K562 (cell line): Measurements from ENCODE around the gene ALG8. TPM values are rescaled to one million over a fixed set of nuclear protein-coding genes. Genes with fewer than 3 reads are reported as not detected.

ENCODE experiments used
- ATAC-seq: fragments of 200-7000 bp; cut with Tn5 transposase; 3 replicates; pipeline ENCODE4 v1.9.1; 2020; ENCODE audit warnings: moderate library complexity
- BruUV-seq: library from RNA; stranded (reverse); fragments of 400-500 nt; replicated peaks from 2 replicates; lab custom pipeline; 2021; lab: Mats Ljungman, UMichigan
- CTCF ChIA-PET: fragments of 300-600 bp; formaldehyde crosslinking; extraction: SDS; loops from one replicate; lab custom pipeline; 2021; ENCODE audit warnings: low intra/inter-chr PET ratio; lab: Yijun Ruan, JAX
- POLR2A ChIA-PET: fragments of 300-600, 350-650 bp; sonication (Branson Sonifier 250); formaldehyde crosslinking; extraction: SDS; loops from one replicate; lab custom pipeline; 2021; ENCODE audit warnings: antibody characterized with exemption, inconsistent platforms; lab: Yijun Ruan, JAX
- DNase-seq, 4 experiments: peaks; one replicate each; pipeline versions ENCODE4 v3.0.0 to v3.0.0-alpha.2; 2011 to 2018; ENCODE audit warnings: low spot score in 3 of 4, mixed read lengths in 3 of 4; ENCODE audit errors: extremely low read depth in 1 of 4
- FAIRE-seq: peaks from 2 replicates; lab custom pipeline; 2011; peaks lifted over from hg19 to GRCh38; lab: Jason Lieb, UNC
- H2AFZ ChIP-seq: 2 replicates; pipeline ENCODE4 v1.6.0; 2011; ENCODE audit warnings: low read depth, low read length, control low read depth, inconsistent platforms
- H3K27ac ChIP-seq: fragments of 200-600 bp; 3 replicates; pipeline ENCODE4 v1.8.0; 2011; ENCODE audit warnings: low read depth, mild to moderate bottlenecking, control low read depth, inconsistent platforms, low read length, moderate library complexity, mixed read lengths; ENCODE audit errors: extremely low read depth
- H3K27me3 ChIP-seq, 2 experiments: fragments of 300-600 bp in 1 of 2; 2 replicates in 1 of 2; 3 replicates in 1 of 2; pipeline versions ENCODE4 v1.6.0 to v1.8.0; 2011; ENCODE audit warnings: inconsistent platforms in 2 of 2, low read length in 2 of 2, mild to moderate bottlenecking in 1 of 2, mixed read lengths in 1 of 2, moderate library complexity in 1 of 2; ENCODE audit not compliant: control insufficient read depth in 2 of 2, insufficient read depth in 2 of 2
- H3K36me3 ChIP-seq: fragments of 300-600 bp; 3 replicates; pipeline ENCODE4 v1.8.0; 2011; ENCODE audit warnings: mild to moderate bottlenecking, low read length, inconsistent platforms; ENCODE audit not compliant: control insufficient read depth, insufficient read depth
- H3K4me1 ChIP-seq, 2 experiments: fragments of 200-600 bp in 1 of 2; replicated peaks in 1 of 2; 2 replicates in 1 of 2; 3 replicates in 1 of 2; pipeline versions ENCODE4 v1.5.1 to v1.8.0; 2011; ENCODE audit warnings: inconsistent platforms in 2 of 2, low read length in 2 of 2, mild to moderate bottlenecking in 1 of 2, mixed read lengths in 1 of 2, moderate library complexity in 1 of 2; ENCODE audit not compliant: control insufficient read depth in 2 of 2, insufficient read depth in 2 of 2
- H3K4me2 ChIP-seq: 2 replicates; pipeline ENCODE4 v1.6.1; 2011; ENCODE audit warnings: low read length, control low read depth, inconsistent platforms, mixed read lengths; ENCODE audit not compliant: insufficient read depth
- H3K4me3 ChIP-seq: fragments of 200-600 bp; sonication (generic), shearing (Covaris generic); 2 replicates; pipeline ENCODE4 v1.5.1; 2016; ENCODE audit warnings: control low read depth, inconsistent platforms
- H3K79me2 ChIP-seq: fragments of 200-600 bp; 3 replicates; pipeline ENCODE4 v1.8.0; 2011; ENCODE audit warnings: low read length, inconsistent platforms; ENCODE audit not compliant: control insufficient read depth, insufficient read depth
- H3K9ac ChIP-seq, 2 experiments: 2 replicates each; pipeline versions ENCODE4 v1.6.0 to v1.6.1; 2011; ENCODE audit warnings: low read depth in 2 of 2, low read length in 2 of 2, control low read depth in 1 of 2, inconsistent platforms in 1 of 2, mild to moderate bottlenecking in 1 of 2, mixed read lengths in 1 of 2; ENCODE audit not compliant: insufficient read depth in 1 of 2
- H3K9me1 ChIP-seq: one replicate; pipeline ENCODE4 v1.6.0; 2011; ENCODE audit warnings: inconsistent platforms, mild to moderate bottlenecking, low read length, moderate library complexity; ENCODE audit not compliant: control insufficient read depth, insufficient read depth
- H3K9me3 ChIP-seq: replicated peaks from 2 replicates; pipeline ENCODE4 v1.5.1; 2011; ENCODE audit warnings: low read depth, low read length, inconsistent platforms; ENCODE audit not compliant: control insufficient read depth, insufficient read depth
- H4K20me1 ChIP-seq: replicated peaks from 2 replicates; pipeline ENCODE4 v1.6.1; 2011; ENCODE audit warnings: low read length, inconsistent platforms, mixed read lengths; ENCODE audit not compliant: control insufficient read depth, insufficient read depth
- FOXP1 ChIP-seq: sonication (generic); formaldehyde crosslinking; IDR thresholded peaks from 2 replicates; pipeline ENCODE4 v1.8.0; 2022; ENCODE audit warnings: mild to moderate bottlenecking, missing genetic modification reagents
- L3MBTL2 ChIP-seq: fragments of 450-650 bp; IDR thresholded peaks from 2 replicates; pipeline ENCODE4 v1.6.1; 2016; ENCODE audit warnings: mild to moderate bottlenecking, moderate library complexity
- MCM5 ChIP-seq: fragments of 450-650 bp; IDR thresholded peaks from 2 replicates; pipeline ENCODE4 v1.6.1; 2016; ENCODE audit warnings: low read depth
- MXI1 ChIP-seq: IDR thresholded peaks from 2 replicates; pipeline ENCODE4 v1.6.1; 2011; ENCODE audit warnings: low read depth, mild to moderate bottlenecking, improper control_type of control experiment, low read length
- RFX7 ChIP-seq: fragments of 250-450 bp; sonication (Bioruptor Pico); IDR thresholded peaks from 2 replicates; pipeline ENCODE4 v1.5.1; 2021; ENCODE audit warnings: mild to moderate bottlenecking
- SAFB2 ChIP-seq: fragments of 200-400 bp; formaldehyde crosslinking; IDR thresholded peaks from 2 replicates; pipeline ENCODE4 v1.6.1; 2018; ENCODE audit warnings: borderline replicate concordance, low read length, low read depth, moderate library complexity; ENCODE audit not compliant: severe bottlenecking
- UBTF ChIP-seq, 2 experiments: IDR thresholded peaks; 2 replicates each; pipeline ENCODE4 v1.6.1; 2012; ENCODE audit warnings: improper control_type of control experiment in 2 of 2, low read depth in 2 of 2, low read length in 2 of 2, borderline replicate concordance in 1 of 2
- ZBTB49 ChIP-seq: sonication (generic); formaldehyde crosslinking; IDR thresholded peaks from 2 replicates; pipeline ENCODE4 v1.8.0; 2022; ENCODE audit warnings: missing genetic modification reagents, mild to moderate bottlenecking, borderline replicate concordance
- ZKSCAN1 ChIP-seq: fragments of 150-350 bp; IDR thresholded peaks from 2 replicates; pipeline ENCODE4 v1.6.1; 2016; ENCODE audit warnings: low read depth, low read length
- ZNF133 ChIP-seq: fragments of 250-450 bp; sonication (Bioruptor Pico); IDR thresholded peaks from 2 replicates; pipeline ENCODE4 v1.4.0; 2020; ENCODE audit warnings: mild to moderate bottlenecking
- ZNF561 ChIP-seq: fragments of 450-650 bp; formaldehyde crosslinking; conservative IDR thresholded peaks from 2 replicates; pipeline ENCODE4 v1.4.0; 2020; ENCODE audit warnings: mild to moderate bottlenecking, moderate library complexity
- ZNF699 ChIP-seq: fragments of 250-450 bp; sonication (Bioruptor Pico); IDR thresholded peaks from 2 replicates; pipeline ENCODE4 v1.8.0; 2021; ENCODE audit warnings: mild to moderate bottlenecking, moderate library complexity; ENCODE audit not compliant: insufficient replicate concordance
- ZNF766 ChIP-seq: fragments of 200-800 bp; sonication (Bioruptor generic); conservative IDR thresholded peaks from 2 replicates; pipeline ENCODE4 v1.6.1; 2016; ENCODE audit warnings: missing genetic modification characterization, missing compliant biosample characterization
- WGBS: fragments of 100-300 bp; shearing (Covaris generic); methylation state at CpG from one replicate; pipeline ENCODE4 v1.1.6; 2016; ENCODE audit warnings: low coverage, mixed read lengths; ENCODE audit not compliant: insufficient coverage; ENCODE audit errors: missing lambda C conversion rate; 5-methylcytosine and 5-hydroxymethylcytosine counted together
- in situ Hi-C: fragments of 300-500 bp; cut with MboI; formaldehyde crosslinking; loops from 4 replicates; pipeline ENCODE4 v1.15.0; 2018; ENCODE audit warnings: inconsistent platforms, mixed read lengths
- intact Hi-C: fragments of 100-400 bp; cut with micrococcal nuclease; formaldehyde crosslinking; loops from 2 replicates; pipeline ENCODE4 v1.14.2; 2022
- polyA plus RNA-seq, 8 experiments: library from polyadenylated mRNA; depleted of rRNA in 4 of 8; stranded (reverse) in 5 of 8; unstranded in 3 of 8; fragments of >200 nt; fragmentation: Nextera tagmentation in 2 of 8; fragmentation: Illumina TruSeq in 1 of 8; extraction: Ambion mirVana in 2 of 8; extraction: Trizol in 1 of 8; gene quantifications; 2 replicates each; pipeline versions ENCODE4 v1.2.1 to v1.2.3, GENCODE V29; 2011 to 2014; ENCODE audit warnings: inconsistent platforms in 1 of 8, missing spikeins in 1 of 8
- total RNA-seq, 7 experiments: library from RNA; depleted of rRNA in 6 of 7; stranded (reverse); fragments of >200 nt in 6 of 7; fragmentation: Illumina TruSeq in 2 of 7; extraction: Trizol in 2 of 7; gene quantifications; 2 replicates each; pipeline versions ENCODE4 v1.2.1 to v1.2.3, GENCODE V29; 2011 to 2021; ENCODE audit warnings: low replicate concordance in 1 of 7

Gene ALG8
- total and polyA plus RNA-seq, 9 of the 15 experiments (the other 6 are each of a cell fraction or from before 2014, with no cell fraction given) = 59.3 to 189 (median 106) TPM

- intact Hi-C loops = no loop called here
- FAIRE-seq = no peak
- POLR2A ChIA-PET = interaction anchor here (1.2 to 1.3 kb wide), 2 partner anchors 23 to 26 kb away, joined by 3 to 4 read pairs; no protein-coding TSS in a partner anchor
Observed at GRCh38 chr11:78163828-78164227, 24.4 kb upstream of the ALG8 start.

GRCh38 chr11:78161962-78162371 lies 22.5 kb upstream of the ALG8 start:
- in situ Hi-C loops = no loop called here
- no TSS peak for BruUV-seq
- WGBS = 29% methylated on average over 5 of the region's 5 CpGs
- TF ChIP-seq SAFB2 (no peak), ZBTB49 (CRISPR knock-in tag) (no peak), ZNF133 (CRISPR knock-in tag) (no peak), ZNF561 (CRISPR knock-in tag) (no peak), RFX7 (CRISPR knock-in tag) (no peak), ZNF699 (no peak), UBTF (IDR thresholded peaks at IDR 0.05; ENCODE audit: borderline replicate concordance in 1 of 2, low read depth in 2 of 2, low read length in 2 of 2) (no peak), L3MBTL2 (peak; percentile 33; the same call in 1 of the 2 replicates), MCM5 (no peak), ZNF766 (CRISPR knock-in tag) (0 out of 2 replicates have a peak, but pooled peaks have one; percentile 22)

More at GRCh38 chr11:78163828-78164227, 24.4 kb upstream of the ALG8 start:
- CTCF ChIA-PET = no interaction called here
- no TSS peak for BruUV-seq
- TF ChIP-seq ZKSCAN1 (0 out of 2 replicates have a peak, but pooled peaks have one; percentile 23), MXI1 (no peak), FOXP1 (CRISPR knock-in tag) (no peak)
- Histone ChIP-seq H3K27me3 (no peaks in the 10 kb centered on the region), H3K9me1 (no peaks in the 10 kb centered on the region), H3K79me2 (no peaks in the 10 kb centered on the region), H3K4me1 (peaks cover 4 to 17% of the 10 kb centered on the region in 2 experiments; a peak in 4 of 5 replicates), H3K27ac (no peak overlapping the region), H4K20me1 (no peaks in the 10 kb centered on the region), H3K9me3 (no peaks in the 10 kb centered on the region), H3K4me3 (no peak overlapping the region), H3K4me2 (no peak overlapping the region), H3K9ac (no peak overlapping the region), H3K36me3 (no peaks in the 10 kb centered on the region), H2AFZ (no peak overlapping the region)
- in situ Hi-C loops = no loop called here
- no peak for DNase-seq
- ATAC-seq = no peak
- WGBS = 63% methylated on average over 2 of the region's 2 CpGs

More at GRCh38 chr11:78161962-78162371, 22.5 kb upstream of the ALG8 start:
- CTCF ChIA-PET = no interaction called here
- Histone ChIP-seq H3K27ac (no peak overlapping the region), H3K27me3 (no peaks in the 10 kb centered on the region), H3K4me1 (peaks cover 0 to 5% of the 10 kb centered on the region in 2 experiments; a peak in 3 of 5 replicates), H3K9ac (peak overlapping the region in 1 of 2 experiments; percentile 73; a peak in 1 of 4 replicates), H3K9me1 (no peaks in the 10 kb centered on the region), H3K79me2 (no peaks in the 10 kb centered on the region), H4K20me1 (no peaks in the 10 kb centered on the region), H2AFZ (peak overlapping the region; percentile 65), H3K4me3 (no peak overlapping the region), H3K4me2 (no peak overlapping the region), H3K9me3 (no peaks in the 10 kb centered on the region), H3K36me3 (no peaks in the 10 kb centered on the region)
- ATAC-seq = 0 out of 3 replicates have a peak, but pooled peaks have one; percentile 16
- POLR2A ChIA-PET = no interaction called here
- no peak for FAIRE-seq
- no peak for DNase-seq
- intact Hi-C loops = no loop called here
